Endothelial cell of umbilical vein (primary cell): ENCODE measurements around the gene SLC12A1. TPM values are rescaled to one million over a fixed set of nuclear protein-coding genes. Genes with fewer than 3 reads are reported as not detected.

ENCODE experiments used
- BruUV-seq: library from RNA; stranded (reverse); fragments of 400-500 nt; replicated peaks from 2 replicates; lab custom pipeline; 2021; lab: Mats Ljungman, UMichigan
- CTCF ChIA-PET: fragments of 300-600, 350-600 bp; sonication (Branson Sonifier 250); formaldehyde crosslinking; loops from one replicate; lab custom pipeline; 2021; ENCODE audit warnings: antibody characterized with exemption, inconsistent platforms; lab: Charles Lee
- POLR2A ChIA-PET: fragments of 300-600, 350-600 bp; sonication (Branson Sonifier 250); formaldehyde crosslinking; loops from one replicate; lab custom pipeline; 2021; ENCODE audit warnings: antibody characterized with exemption, inconsistent platforms; lab: Charles Lee
- DNase-seq: peaks from one replicate; pipeline ENCODE4 v3.0.0-alpha.2; 2011; ENCODE audit warnings: low read depth, low spot score
- FAIRE-seq: peaks from 2 replicates; lab custom pipeline; 2011; peaks lifted over from hg19 to GRCh38; lab: Jason Lieb, UNC
- H2AFZ ChIP-seq: 2 replicates; pipeline ENCODE4 v1.6.0; 2012; ENCODE audit warnings: low read depth, low read length, control low read depth, inconsistent platforms
- H3K27ac ChIP-seq: 2 replicates; pipeline ENCODE4 v1.5.1; 2011; ENCODE audit warnings: low read depth, mild to moderate bottlenecking, control low read depth, low read length, moderate library complexity; ENCODE audit not compliant: insufficient read depth
- H3K27me3 ChIP-seq, 2 experiments: 2 replicates each; pipeline versions ENCODE4 v1.6.0 to v1.6.1; 2011; ENCODE audit warnings: low read length in 2 of 2, mixed read lengths in 1 of 2; ENCODE audit not compliant: control insufficient read depth in 2 of 2, insufficient read depth in 2 of 2
- H3K36me3 ChIP-seq, 2 experiments: 2 replicates in 1 of 2; 3 replicates in 1 of 2; pipeline ENCODE4 v1.5.1; 2011; ENCODE audit warnings: low read length in 2 of 2, mild to moderate bottlenecking in 1 of 2, moderate library complexity in 1 of 2; ENCODE audit not compliant: control insufficient read depth in 2 of 2, insufficient read depth in 2 of 2; ENCODE audit errors: extremely low read depth in 1 of 2
- H3K4me1 ChIP-seq: 3 replicates; pipeline ENCODE4 v1.5.1; 2011; ENCODE audit warnings: mild to moderate bottlenecking, low read length; ENCODE audit not compliant: control insufficient read depth, insufficient read depth; ENCODE audit errors: extremely low read depth
- H3K4me2 ChIP-seq: 2 replicates; pipeline ENCODE4 v1.6.1; 2011; ENCODE audit warnings: low read length, control low read depth, mixed read lengths; ENCODE audit not compliant: insufficient read depth
- H3K4me3 ChIP-seq, 3 experiments: fragments of 200-600 bp in 1 of 3; sonication (generic), shearing (Covaris generic) in 1 of 3; replicated peaks in 1 of 3; 2 replicates each; pipeline ENCODE4 v1.5.1; 2011 to 2016; ENCODE audit warnings: control low read depth in 3 of 3, low read length in 3 of 3, mild to moderate bottlenecking in 2 of 3, inconsistent platforms in 1 of 3, low read depth in 1 of 3, moderate library complexity in 1 of 3; ENCODE audit not compliant: insufficient read depth in 1 of 3
- H3K79me2 ChIP-seq: 2 replicates; pipeline ENCODE4 v1.6.0; 2012; ENCODE audit warnings: low read length, inconsistent platforms; ENCODE audit not compliant: control insufficient read depth, insufficient read depth
- H3K9ac ChIP-seq: replicated peaks from 2 replicates; pipeline ENCODE3; 2011; ENCODE audit warnings: low read length, control low read depth; ENCODE audit not compliant: insufficient read depth; ENCODE audit errors: extremely low read depth
- H3K9me1 ChIP-seq: replicated peaks from 3 replicates; pipeline ENCODE4 v1.6.0; 2011; ENCODE audit warnings: mild to moderate bottlenecking, low read length; ENCODE audit not compliant: control insufficient read depth, insufficient read depth; ENCODE audit errors: extremely low read depth
- H3K9me3 ChIP-seq: replicated peaks from 2 replicates; pipeline ENCODE4 v1.5.1; 2012; ENCODE audit warnings: low read length, inconsistent platforms; ENCODE audit not compliant: control insufficient read depth, insufficient read depth
- H4K20me1 ChIP-seq: replicated peaks from 2 replicates; pipeline ENCODE3; 2011; ENCODE audit warnings: mild to moderate bottlenecking, low read length; ENCODE audit not compliant: control insufficient read depth, insufficient read depth; ENCODE audit errors: extremely low read depth
- EZH2 ChIP-seq: IDR thresholded peaks from 2 replicates; pipeline ENCODE4 v1.6.1; 2012; ENCODE audit warnings: borderline replicate concordance, low read depth, mild to moderate bottlenecking, moderate library complexity, low read length, inconsistent platforms; ENCODE audit not compliant: severe bottlenecking
- FOS ChIP-seq: IDR thresholded peaks from 2 replicates; pipeline ENCODE4 v1.6.1; 2011; ENCODE audit warnings: mild to moderate bottlenecking, low read length, moderate library complexity, borderline replicate concordance; ENCODE audit not compliant: insufficient read depth
- GATA2 ChIP-seq: IDR thresholded peaks from 2 replicates; pipeline ENCODE4 v1.7.0; 2011; ENCODE audit warnings: low read depth, mild to moderate bottlenecking, moderate library complexity, mixed read lengths, low read length; ENCODE audit not compliant: insufficient read length, insufficient read depth
- JUN ChIP-seq: IDR thresholded peaks from 2 replicates; pipeline ENCODE4 v1.6.1; 2011; ENCODE audit warnings: borderline replicate concordance, low read depth; ENCODE audit not compliant: insufficient read length, insufficient read depth
- MYC ChIP-seq: IDR thresholded peaks from one replicate; pipeline ENCODE4 v1.6.1; 2011; ENCODE audit warnings: mild to moderate bottlenecking, low read depth, low read length
- dilution Hi-C: fragments of 300-500 bp; cut with MboI; formaldehyde crosslinking; loops from one replicate; pipeline ENCODE4 v1.15.0; 2019; ENCODE audit warnings: low sequenced_read_pairs; ENCODE audit not compliant: extremely low pct_ligation_motif_present
- intact Hi-C: fragments of 100-400 bp; cut with micrococcal nuclease; formaldehyde crosslinking; loops from one replicate; pipeline ENCODE4 v1.10.0; 2022
- polyA plus RNA-seq, 4 experiments: library from polyadenylated mRNA; depleted of rRNA in 3 of 4; stranded (reverse) in 3 of 4; unstranded in 1 of 4; fragments of >200 nt; gene quantifications; 2 replicates each; pipeline versions ENCODE4 v1.2.1 to v1.2.3, GENCODE V29; 2011 to 2012; ENCODE audit warnings: missing spikeins in 1 of 4
- total RNA-seq: library from RNA; stranded (reverse); gene quantifications from 2 replicates; pipeline ENCODE4 v1.2.3, GENCODE V29; 2021
- TF ChIP-seq, protein P1 (sequence below): IDR thresholded peaks from 2 replicates; pipeline ENCODE4 v1.6.1; 2011; ENCODE audit not compliant: insufficient read depth, insufficient read length

SLC12A1 gene
- total and polyA plus RNA-seq, 2 donors (not counting 3 experiments of a cell fraction or from before 2014, with no cell fraction given), result not detected

DNA sequence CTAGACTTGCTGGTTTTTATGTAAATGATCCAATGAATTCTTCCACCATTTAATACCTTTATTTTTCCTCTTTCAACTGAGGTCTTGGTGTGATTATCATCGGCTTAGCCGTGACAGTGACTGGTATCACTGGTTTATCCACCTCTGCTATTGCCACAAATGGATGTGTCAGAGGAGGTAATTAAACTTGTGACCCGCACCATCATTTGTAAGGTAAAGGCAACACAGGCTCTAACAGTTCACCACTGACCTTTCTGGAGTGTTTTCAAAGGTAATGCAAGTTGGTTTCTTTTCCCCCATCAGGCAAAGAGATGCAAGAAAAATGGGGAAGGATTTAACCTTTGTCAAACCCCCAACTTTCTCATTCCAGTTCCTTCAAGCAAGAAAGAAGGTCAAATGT, 19.7 kb downstream of the SLC12A1 start:
- Histone ChIP-seq H3K27me3 (peaks cover 5 to 9% of the 10 kb centered on the region in 2 experiments), H3K4me3 (no peak overlapping the region), H3K79me2 (no peaks in the 10 kb centered on the region), H3K27ac (no peak overlapping the region), H3K36me3 (no peaks in the 10 kb centered on the region), H3K9me1 (no peaks in the 10 kb centered on the region), H3K9me3 (no peaks in the 10 kb centered on the region), H3K9ac (no peak overlapping the region), H3K4me2 (no peak overlapping the region), H3K4me1 (no peaks in the 10 kb centered on the region), H2AFZ (no peak overlapping the region), H4K20me1 (no peaks in the 10 kb centered on the region)
- FAIRE-seq, result no peak
- dilution Hi-C loops, result no loop called here
- DNase-seq, result no peak
- CTCF ChIA-PET, result no interaction called here
- TF ChIP-seq, protein P1, sequence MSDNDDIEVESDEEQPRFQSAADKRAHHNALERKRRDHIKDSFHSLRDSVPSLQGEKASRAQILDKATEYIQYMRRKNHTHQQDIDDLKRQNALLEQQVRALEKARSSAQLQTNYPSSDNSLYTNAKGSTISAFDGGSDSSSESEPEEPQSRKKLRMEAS, result no peak
- TF ChIP-seq JUN, result no peak
- no peak for TF ChIP-seq GATA2
- no peak for TF ChIP-seq FOS
- TF ChIP-seq EZH2, result no peak
- BruUV-seq, result no TSS peak
- POLR2A ChIA-PET, result no interaction called here
- intact Hi-C loops, result no loop called here

GRCh38 chr15:48230498-48230897, 24.4 kb downstream of the SLC12A1 start:
- FAIRE-seq, result no peak
- BruUV-seq, result no TSS peak
- Histone ChIP-seq H3K27ac (no peak overlapping the region), H3K4me2 (no peak overlapping the region), H3K4me3 (no peak overlapping the region), H3K9ac (no peak overlapping the region), H4K20me1 (no peaks in the 10 kb centered on the region), H2AFZ (no peak overlapping the region), H3K27me3 (peaks cover 3 to 7% of the 10 kb centered on the region in 2 experiments), H3K9me3 (no peaks in the 10 kb centered on the region), H3K4me1 (no peaks in the 10 kb centered on the region), H3K36me3 (no peaks in the 10 kb centered on the region), H3K9me1 (no peaks in the 10 kb centered on the region), H3K79me2 (no peaks in the 10 kb centered on the region)
- dilution Hi-C loops (no loop called here), intact Hi-C loops (no loop called here)
- DNase-seq, result no peak
- POLR2A ChIA-PET, result no interaction called here
- CTCF ChIA-PET, result interaction anchor here (1.5 kb wide), 1 partner anchor 10 kb away, joined by 4 read pairs; no protein-coding TSS in a partner anchor
- TF ChIP-seq FOS (no peak), EZH2 (no peak), JUN (no peak), MYC (no peak)
- TF ChIP-seq, protein P1, result no peak
